GM19238 (cell line): ENCODE results near the gene MINDY4B.
A peak's percentile ranks its signal among the peaks of the same experiment; 100 is the strongest.

Source experiments
- DNase-seq: peaks from one replicate; pipeline ENCODE4 v3.0.0; 2011; ENCODE audit warnings: low spot score; ENCODE audit not compliant: insufficient read length

Gene MINDY4B

GRCh38 chr3:150844484-150844883 is 60.8 kb downstream of the MINDY4B start:
- no peak for DNase-seq

- no peak for DNase-seq
These were observed 62.0 kb downstream of the MINDY4B start for GRCh38 chr3:150843241-150843640.

GRCh38 chr3:150840802-150841515 is 64.3 kb downstream of the MINDY4B start:
- DNase-seq = no peak

- no peak for DNase-seq
These were observed 74.5 kb downstream of the MINDY4B start for GRCh38 chr3:150830745-150831144.

GRCh38 chr3:150830094-150830681 is 75.1 kb downstream of the MINDY4B start:
- peak; percentile 13 for DNase-seq

GRCh38 chr3:150829408-150829807 is 75.8 kb downstream of the MINDY4B start:
- DNase-seq = no peak

- DNase-seq = no peak
These were observed 76.2 kb downstream of the MINDY4B start for GRCh38 chr3:150828997-150829396.

- no peak for DNase-seq
These were observed 77.0 kb downstream of the MINDY4B start for GRCh38 chr3:150828261-150828660.

- no peak for DNase-seq
These were observed 78.6 kb downstream of the MINDY4B start for GRCh38 chr3:150826466-150827282.

GRCh38 chr3:150825916-150826377 is 79.3 kb downstream of the MINDY4B start:
- no peak for DNase-seq

- no peak for DNase-seq
These were observed 79.9 kb downstream of the MINDY4B start for GRCh38 chr3:150825192-150825915.

- DNase-seq = no peak
These were observed 82.0 kb downstream of the MINDY4B start for GRCh38 chr3:150823277-150823676.

- no peak for DNase-seq
These were observed 82.6 kb downstream of the MINDY4B start for GRCh38 chr3:150822636-150823035.
